Mucosa of rectum (tissue), 2 donors: ENCODE results near the gene IFITM5.
"Not testable (repeated sequence)": the region's sequence is repeated elsewhere in the genome, so short reads cannot be mapped to it uniquely, and the experiment has no call there.

Source experiments
- H3K27ac ChIP-seq, 2 donors: one replicate each; pipeline ENCODE4 v1.7.0; 2013; ENCODE audit warnings: inconsistent platforms in 2 of 2, low read depth in 2 of 2, low read length in 2 of 2
- H3K27me3 ChIP-seq, 2 donors: one replicate each; pipeline ENCODE4 v1.7.0; 2013; ENCODE audit warnings: low read length in 2 of 2; ENCODE audit not compliant: control insufficient read depth in 2 of 2, insufficient read depth in 2 of 2
- H3K36me3 ChIP-seq, 2 donors: one replicate each; pipeline ENCODE4 v1.7.0; 2013; ENCODE audit warnings: low read length in 2 of 2; ENCODE audit not compliant: control insufficient read depth in 2 of 2, insufficient read depth in 2 of 2
- H3K4me1 ChIP-seq, 2 donors: one replicate each; pipeline ENCODE4 v1.7.0; 2013; ENCODE audit warnings: low read length in 2 of 2, mild to moderate bottlenecking in 1 of 2; ENCODE audit not compliant: control insufficient read depth in 2 of 2, insufficient read depth in 2 of 2
- H3K4me3 ChIP-seq, 2 donors: one replicate each; pipeline ENCODE4 v1.7.0; 2013; ENCODE audit warnings: low read length in 2 of 2
- H3K9ac ChIP-seq, 2 donors: one replicate each; pipeline ENCODE4 v1.7.0; 2013; ENCODE audit warnings: low read length in 2 of 2, low read depth in 1 of 2, mild to moderate bottlenecking in 1 of 2
- H3K9me3 ChIP-seq, 2 donors: one replicate each; pipeline ENCODE4 v1.7.0; 2013; ENCODE audit warnings: low read length in 2 of 2; ENCODE audit not compliant: control insufficient read depth in 2 of 2
- donor health status: healthy.
- donor health status: Normal muscosa, but diverticular disease.

IFITM5 gene

GRCh38 chr11:287821-288477 lies 11.4 kb downstream of the IFITM5 start:
- peaks cover 12 to 17% of the 10 kb centered on the region in 2 donors for H3K4me1 ChIP-seq
- H3K27ac ChIP-seq = peak overlapping the region in 1 of 2 donors; percentile 67
- peak overlapping the region; percentile 63 for H3K9ac ChIP-seq
- no peaks in the 10 kb centered on the region for H3K9me3 ChIP-seq
- H3K27me3 ChIP-seq = peaks cover 6 to 30% of the 10 kb centered on the region in 2 donors
- no peaks in the 10 kb centered on the region for H3K36me3 ChIP-seq
- peak overlapping the region; percentile 45 to 73 for H3K4me3 ChIP-seq

GRCh38 chr11:286977-287820 lies 12.1 kb downstream of the IFITM5 start:
- H3K9ac ChIP-seq, H3K36me3 ChIP-seq, H3K9me3 ChIP-seq: not testable (repeated sequence)
- H3K27ac ChIP-seq = peak overlapping the region in 1 of 2 donors; percentile 67
- peak overlapping the region; percentile 45 to 73 for H3K4me3 ChIP-seq
- peaks cover 13 to 37% of the 10 kb centered on the region in 2 donors for H3K27me3 ChIP-seq
- H3K4me1 ChIP-seq = peaks cover 14 to 17% of the 10 kb centered on the region in 2 donors

- Histone ChIP-seq H3K27me3 (peaks cover 26 to 51% of the 10 kb centered on the region in 2 donors), H3K9me3 (no peaks in the 10 kb centered on the region), H3K9ac (no peak overlapping the region), H3K4me1 (peaks cover 24 to 25% of the 10 kb centered on the region in 2 donors), H3K36me3 (no peaks in the 10 kb centered on the region), H3K27ac (no peak overlapping the region), H3K4me3 (no peak overlapping the region)
These were observed 13.5 kb downstream of the IFITM5 start for GRCh38 chr11:285894-286220.

GRCh38 chr11:285021-285893 lies 14.1 kb downstream of the IFITM5 start:
- H3K27ac ChIP-seq = no peak overlapping the region
- peaks cover 26 to 27% of the 10 kb centered on the region in 2 donors for H3K4me1 ChIP-seq
- H3K27me3 ChIP-seq = peaks cover 29 to 54% of the 10 kb centered on the region in 2 donors

GRCh38 chr11:284105-285020 lies 15.0 kb downstream of the IFITM5 start:
- H3K4me3 ChIP-seq = no peak overlapping the region
- H3K9ac ChIP-seq = no peak overlapping the region
- peaks cover 29 to 54% of the 10 kb centered on the region in 2 donors for H3K27me3 ChIP-seq
- H3K36me3 ChIP-seq = no peaks in the 10 kb centered on the region
- no peaks in the 10 kb centered on the region for H3K9me3 ChIP-seq
- peaks cover 24% of the 10 kb centered on the region in 2 donors for H3K4me1 ChIP-seq
- H3K27ac ChIP-seq = no peak overlapping the region

More at GRCh38 chr11:285021-285893, 14.1 kb downstream of the IFITM5 start:
- Histone ChIP-seq H3K4me3 (no peak overlapping the region), H3K36me3 (no peaks in the 10 kb centered on the region), H3K9me3 (no peaks in the 10 kb centered on the region), H3K9ac (no peak overlapping the region)

- H3K9me3 ChIP-seq = no peaks in the 10 kb centered on the region
- H3K27ac ChIP-seq = no peak overlapping the region
- peaks cover 33 to 58% of the 10 kb centered on the region in 2 donors for H3K27me3 ChIP-seq
- no peaks in the 10 kb centered on the region for H3K36me3 ChIP-seq
- H3K9ac ChIP-seq = no peak overlapping the region
- no peak overlapping the region for H3K4me3 ChIP-seq
- peaks cover 24 to 26% of the 10 kb centered on the region in 2 donors for H3K4me1 ChIP-seq
These were observed 15.8 kb downstream of the IFITM5 start for GRCh38 chr11:283405-284104.

- H3K36me3 ChIP-seq = no peaks in the 10 kb centered on the region
- no peaks in the 10 kb centered on the region for H3K9me3 ChIP-seq
- H3K27ac ChIP-seq = no peak overlapping the region
- H3K4me1 ChIP-seq = peaks cover 18 to 20% of the 10 kb centered on the region in 2 donors
- peaks cover 33 to 55% of the 10 kb centered on the region in 2 donors for H3K27me3 ChIP-seq
- no peak overlapping the region for H3K4me3 ChIP-seq
- no peak overlapping the region for H3K9ac ChIP-seq
These were observed 16.5 kb downstream of the IFITM5 start for GRCh38 chr11:282630-283360.

GRCh38 chr11:282171-282570 lies 17.2 kb downstream of the IFITM5 start:
- Histone ChIP-seq H3K27me3 (peaks cover 31 to 50% of the 10 kb centered on the region in 2 donors), H3K4me1 (peaks cover 16 to 18% of the 10 kb centered on the region in 2 donors), H3K36me3 (no peaks in the 10 kb centered on the region), H3K9ac (no peak overlapping the region), H3K27ac (peak overlapping the region in 1 of 2 donors; percentile 9), H3K9me3 (no peaks in the 10 kb centered on the region), H3K4me3 (no peak overlapping the region)
